GM12873 (cell line): ENCODE results near the gene FBLN1.

Source experiments
- TF ChIP-seq, protein P1 (sequence below): IDR thresholded peaks from 2 replicates; pipeline ENCODE4 v1.5.1; 2012; ENCODE audit warnings: low read depth, mild to moderate bottlenecking, moderate library complexity, low read length, control low read depth; ENCODE audit not compliant: insufficient read depth; ENCODE audit errors: missing control alignments

FBLN1 gene

DNA sequence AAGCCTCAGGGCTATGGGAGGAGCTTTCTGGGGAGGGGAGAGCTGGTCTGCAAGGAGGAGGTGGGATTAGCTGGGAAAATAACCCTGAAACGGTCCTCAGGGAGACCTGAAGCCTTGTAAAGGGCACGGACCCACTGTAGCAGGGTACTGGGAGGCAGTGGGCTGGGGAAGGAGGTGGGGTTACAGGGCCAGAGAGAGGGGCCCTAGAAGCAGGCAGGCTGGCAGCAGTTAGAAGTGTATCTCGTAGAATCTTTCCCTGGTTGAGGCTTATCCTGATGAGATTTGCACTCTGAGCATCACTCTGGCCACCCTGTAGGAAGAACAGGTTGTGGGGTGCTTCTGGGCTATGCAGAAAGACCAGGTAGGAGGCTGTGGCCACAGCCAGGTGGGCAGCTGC is 29.6 kb downstream of the FBLN1 start:
- TF ChIP-seq, protein P1, sequence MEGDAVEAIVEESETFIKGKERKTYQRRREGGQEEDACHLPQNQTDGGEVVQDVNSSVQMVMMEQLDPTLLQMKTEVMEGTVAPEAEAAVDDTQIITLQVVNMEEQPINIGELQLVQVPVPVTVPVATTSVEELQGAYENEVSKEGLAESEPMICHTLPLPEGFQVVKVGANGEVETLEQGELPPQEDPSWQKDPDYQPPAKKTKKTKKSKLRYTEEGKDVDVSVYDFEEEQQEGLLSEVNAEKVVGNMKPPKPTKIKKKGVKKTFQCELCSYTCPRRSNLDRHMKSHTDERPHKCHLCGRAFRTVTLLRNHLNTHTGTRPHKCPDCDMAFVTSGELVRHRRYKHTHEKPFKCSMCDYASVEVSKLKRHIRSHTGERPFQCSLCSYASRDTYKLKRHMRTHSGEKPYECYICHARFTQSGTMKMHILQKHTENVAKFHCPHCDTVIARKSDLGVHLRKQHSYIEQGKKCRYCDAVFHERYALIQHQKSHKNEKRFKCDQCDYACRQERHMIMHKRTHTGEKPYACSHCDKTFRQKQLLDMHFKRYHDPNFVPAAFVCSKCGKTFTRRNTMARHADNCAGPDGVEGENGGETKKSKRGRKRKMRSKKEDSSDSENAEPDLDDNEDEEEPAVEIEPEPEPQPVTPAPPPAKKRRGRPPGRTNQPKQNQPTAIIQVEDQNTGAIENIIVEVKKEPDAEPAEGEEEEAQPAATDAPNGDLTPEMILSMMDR, result no peak

DNA sequence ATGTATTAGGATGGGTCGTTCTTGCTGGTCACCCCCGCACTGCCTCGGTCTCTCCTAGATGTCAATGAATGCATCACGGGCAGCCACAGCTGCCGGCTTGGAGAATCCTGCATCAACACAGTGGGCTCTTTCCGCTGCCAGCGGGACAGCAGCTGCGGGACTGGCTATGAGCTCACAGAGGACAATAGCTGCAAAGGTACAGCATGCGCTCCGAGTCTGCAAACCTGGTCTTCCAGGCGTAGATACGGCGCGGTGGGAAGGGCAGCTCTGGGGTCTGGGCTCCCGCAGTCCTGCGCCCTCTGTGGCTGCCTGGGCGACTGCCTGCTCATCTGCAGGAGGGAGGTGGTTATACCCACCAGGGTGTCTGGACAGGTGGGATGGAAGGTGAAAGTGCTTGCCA is 31.0 kb downstream of the FBLN1 start:
- TF ChIP-seq, protein P1, result no peak

DNA sequence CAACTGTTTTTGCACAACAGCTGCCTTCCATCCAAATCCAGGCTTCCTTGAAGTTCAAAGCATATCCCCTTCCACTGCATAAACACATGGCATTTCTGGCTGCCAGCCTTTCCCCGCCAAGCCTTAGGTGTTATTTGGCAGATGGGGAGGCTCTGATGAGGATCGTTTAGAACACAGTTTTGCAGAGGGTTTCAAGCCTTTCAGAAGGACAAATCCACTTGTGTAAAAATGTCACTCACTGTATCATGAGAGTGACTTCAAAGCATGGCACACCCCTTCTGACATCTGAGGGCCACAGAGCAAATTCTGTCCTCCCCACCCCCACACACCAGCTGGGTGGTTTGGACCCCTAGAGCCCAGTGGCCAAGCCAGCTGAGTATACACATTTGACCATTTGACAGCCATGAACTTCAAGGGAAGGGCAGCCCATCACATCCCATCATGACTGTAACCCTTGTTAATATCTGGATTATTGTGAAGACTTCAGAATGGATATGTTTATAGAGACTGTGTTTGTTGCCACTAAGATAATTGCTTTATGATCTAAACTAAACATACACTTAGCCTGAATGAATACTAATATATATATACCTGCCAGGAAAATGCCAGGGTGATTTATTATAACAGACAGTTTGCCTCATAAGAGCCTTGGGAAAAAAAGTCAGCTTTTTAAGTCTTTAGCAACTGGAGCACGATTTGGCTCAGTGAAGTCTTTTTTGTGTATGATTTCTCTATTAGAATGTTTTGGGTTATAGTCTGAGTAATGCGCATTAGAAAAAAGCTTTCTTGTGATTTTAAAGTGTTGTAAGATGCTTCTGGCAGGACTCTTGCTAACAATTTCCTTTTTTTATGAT is 31.9 kb downstream of the FBLN1 start:
- TF ChIP-seq, protein P1, result no peak

DNA sequence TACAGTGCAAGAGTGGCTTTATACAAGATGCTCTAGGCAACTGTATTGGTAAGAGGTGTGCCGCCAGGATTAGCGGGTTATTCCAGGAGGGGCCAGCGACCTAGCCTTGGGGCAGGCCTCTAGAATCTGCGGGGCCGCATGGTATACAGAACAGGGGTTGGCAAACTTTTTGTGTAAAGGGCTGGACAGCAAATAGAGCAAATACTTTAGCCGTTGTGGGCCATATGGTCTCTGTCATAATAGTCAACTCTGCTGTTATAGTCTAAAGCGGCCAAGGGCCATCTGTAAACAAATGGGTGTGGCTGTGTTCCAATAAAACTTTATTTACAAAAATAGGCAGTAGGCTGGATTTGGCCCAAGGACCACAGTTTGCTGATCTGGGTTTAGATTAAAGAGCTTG is 32.6 kb downstream of the FBLN1 start:
- TF ChIP-seq, protein P1, result no peak

DNA sequence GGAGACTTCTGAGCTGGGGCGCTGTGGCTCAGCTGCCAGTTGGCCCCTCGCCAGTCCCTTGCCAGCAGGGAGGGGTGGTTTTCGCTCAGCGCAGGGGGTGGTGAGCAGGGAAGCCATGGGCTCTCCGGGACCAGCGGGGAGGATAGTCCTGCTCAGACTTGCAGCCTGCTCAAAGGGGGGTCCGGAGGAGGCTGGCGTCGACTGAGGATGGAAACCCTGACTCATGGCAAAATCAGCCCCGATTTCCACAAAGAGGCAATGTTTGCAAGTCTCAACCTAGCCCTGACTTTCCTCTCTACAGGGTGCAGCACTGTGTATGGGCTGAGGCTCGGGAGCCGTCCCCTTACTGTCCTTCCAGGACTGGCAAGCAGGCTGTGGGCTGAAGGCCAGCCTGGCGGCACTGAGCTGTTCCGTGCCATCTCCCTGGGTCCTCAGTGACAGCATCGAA is 35.1 kb downstream of the FBLN1 start:
- TF ChIP-seq, protein P1, result no peak

DNA sequence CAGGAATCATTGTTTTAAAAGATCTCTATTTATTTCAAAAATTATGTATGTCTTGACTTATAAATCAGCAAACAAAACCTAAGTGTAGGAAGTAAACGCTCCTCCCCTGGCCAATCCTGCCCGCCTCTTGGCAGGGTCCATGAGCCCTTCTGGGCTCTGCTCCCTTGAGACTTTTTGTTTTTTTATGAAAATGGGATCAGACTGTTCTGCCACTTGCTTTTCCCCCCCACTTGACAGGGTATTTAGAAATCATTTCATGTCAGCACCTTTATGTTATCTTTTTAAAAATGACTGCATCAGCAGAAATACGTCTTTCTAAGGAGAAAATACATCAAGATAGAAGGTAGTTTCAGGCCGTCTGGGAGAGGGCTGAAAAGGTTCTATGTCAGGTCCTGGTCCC is 35.6 kb downstream of the FBLN1 start:
- TF ChIP-seq, protein P1, result no peak

DNA sequence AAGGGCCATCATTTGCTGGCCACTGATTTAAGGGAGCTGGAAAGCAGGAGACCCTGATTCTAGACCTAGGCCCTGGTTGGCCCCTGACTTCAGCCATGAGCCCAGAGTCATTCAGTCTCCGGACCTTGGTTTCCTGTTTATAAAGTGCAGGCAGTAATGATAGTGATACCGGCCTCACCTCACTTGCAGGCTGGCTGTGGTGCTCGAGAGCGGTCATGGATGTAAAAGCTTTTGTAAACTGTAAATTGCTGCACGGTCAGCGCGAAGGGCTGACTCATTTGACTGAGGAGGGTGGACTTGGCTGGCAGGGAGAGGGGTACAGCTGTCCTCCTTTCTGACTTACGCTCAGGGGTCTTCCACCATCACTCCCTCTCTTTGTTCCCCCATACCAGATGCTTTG is 37.4 kb downstream of the FBLN1 start:
- TF ChIP-seq, protein P1, result no peak
